SK-N-SH (cell line): ENCODE measurements around the gene NOC2L. TPM values are rescaled to one million over a fixed set of nuclear protein-coding genes. Genes with fewer than 3 reads are reported as not detected.
A peak's percentile ranks its signal among the peaks of the same experiment; 100 is the strongest.

Experiments used
- CTCF ChIA-PET: fragments of 300-600, 350-600 bp; formaldehyde crosslinking; extraction: SDS; loops from one replicate; lab custom pipeline; 2021; lab: Yijun Ruan, JAX
- POLR2A ChIA-PET: fragments of 350-600 bp; sonication (Branson Sonifier 250); formaldehyde crosslinking; extraction: SDS; loops from one replicate; lab custom pipeline; 2020; ENCODE audit warnings: antibody characterized with exemption, inconsistent platforms; lab: Yijun Ruan, JAX
- DNase-seq: peaks from one replicate; pipeline ENCODE4 v3.0.0; 2012
- H2AFZ ChIP-seq: fragments of 200-600 bp; sonication (generic); 2 replicates; pipeline ENCODE4 v1.8.1; 2016; ENCODE audit warnings: antibody characterized with exemption, mild to moderate bottlenecking, low read depth
- H3F3A ChIP-seq: fragments of 200-600 bp; sonication (generic); replicated peaks from 2 replicates; pipeline ENCODE3; 2016; ENCODE audit warnings: antibody characterized with exemption, mild to moderate bottlenecking; ENCODE audit not compliant: insufficient read depth
- H3K27ac ChIP-seq, 2 experiments: fragments of 200-500 bp in 1 of 2; fragments of 200-600 bp in 1 of 2; sonication (Bioruptor generic) in 1 of 2; sonication (generic), shearing (Covaris generic) in 1 of 2; 2 replicates each; pipeline versions ENCODE4 v1.5.1 to v1.6.1; 2014 to 2016; ENCODE audit warnings: low read depth in 2 of 2, inconsistent platforms in 1 of 2, low read length in 1 of 2, mild to moderate bottlenecking in 1 of 2, mixed read lengths in 1 of 2
- H3K27me3 ChIP-seq: fragments of 200-600 bp; sonication (generic), shearing (Covaris generic); 2 replicates; pipeline ENCODE4 v1.6.1; 2016; ENCODE audit warnings: mixed run types; ENCODE audit not compliant: insufficient read depth
- H3K36me3 ChIP-seq, 2 experiments: fragments of 200-500 bp in 1 of 2; fragments of 200-600 bp in 1 of 2; sonication (Bioruptor generic) in 1 of 2; sonication (generic) in 1 of 2; replicated peaks in 1 of 2; 2 replicates each; pipeline versions ENCODE3 to v1.5.1; 2014 to 2016; ENCODE audit warnings: low read length in 1 of 2, mild to moderate bottlenecking in 1 of 2; ENCODE audit not compliant: insufficient read depth in 2 of 2, control insufficient read depth in 1 of 2
- H3K4me1 ChIP-seq, 2 experiments: fragments of 200-500 bp in 1 of 2; fragments of 200-600 bp in 1 of 2; sonication (Bioruptor generic) in 1 of 2; sonication (generic), shearing (Covaris generic) in 1 of 2; 2 replicates each; pipeline versions ENCODE4 v1.5.1 to v1.6.1; 2014 to 2016; ENCODE audit warnings: low read depth in 1 of 2, low read length in 1 of 2, mixed run types in 1 of 2; ENCODE audit not compliant: insufficient read depth in 2 of 2, control insufficient read depth in 1 of 2
- H3K4me2 ChIP-seq: fragments of 200-600 bp; sonication (generic), shearing (Covaris generic); 2 replicates; pipeline ENCODE4 v1.6.1; 2017; ENCODE audit warnings: mixed run types
- H3K4me3 ChIP-seq, 2 experiments: fragments of 200-500 bp in 1 of 2; fragments of 200-600 bp in 1 of 2; sonication (Bioruptor generic) in 1 of 2; sonication (generic), shearing (Covaris generic) in 1 of 2; 2 replicates each; pipeline versions ENCODE4 v1.5.1 to v1.8.1; 2014 to 2016; ENCODE audit warnings: low read depth in 2 of 2, inconsistent platforms in 1 of 2, low read length in 1 of 2, mild to moderate bottlenecking in 1 of 2, mixed read lengths in 1 of 2, moderate library complexity in 1 of 2
- H3K79me2 ChIP-seq: fragments of 200-600 bp; sonication (generic); 2 replicates; pipeline ENCODE4 v1.8.1; 2017; ENCODE audit warnings: mild to moderate bottlenecking; ENCODE audit not compliant: insufficient read depth
- H3K9ac ChIP-seq: fragments of 200-600 bp; sonication (generic); 2 replicates; pipeline ENCODE4 v1.6.1; 2017; ENCODE audit warnings: mixed run types
- H3K9me2 ChIP-seq: fragments of 200-600 bp; sonication (generic); 2 replicates; pipeline ENCODE4 v1.6.1; 2017; ENCODE audit warnings: mixed run types
- H3K9me3 ChIP-seq: fragments of 200-600 bp; sonication (generic); 2 replicates; pipeline ENCODE4 v1.6.1; 2017; ENCODE audit warnings: mixed run types, mild to moderate bottlenecking, moderate library complexity
- H4K20me1 ChIP-seq: fragments of 200-600 bp; sonication (generic); 2 replicates; pipeline ENCODE4 v1.6.1; 2017; ENCODE audit warnings: mild to moderate bottlenecking, mixed run types; ENCODE audit not compliant: insufficient read depth
- CHD2 ChIP-seq: fragments of 150-350 bp; IDR thresholded peaks from 2 replicates; pipeline ENCODE4 v1.6.1; 2018; ENCODE audit warnings: low read length; ENCODE audit not compliant: partially characterized antibody
- CTCF ChIP-seq: fragments of 200-600 bp; sonication (generic); IDR thresholded peaks from 2 replicates; pipeline ENCODE4 v1.6.1; 2017; ENCODE audit warnings: antibody characterized with exemption, mild to moderate bottlenecking, moderate library complexity
- EP300 ChIP-seq, 2 experiments: IDR thresholded peaks; 2 replicates each; pipeline versions ENCODE4 v1.4.0 to v1.6.1; 2012; ENCODE audit warnings: borderline replicate concordance in 1 of 2, low read depth in 1 of 2, low read length in 1 of 2
- FOXM1 ChIP-seq: IDR thresholded peaks from 2 replicates; pipeline ENCODE4 v1.4.0; 2012; ENCODE audit warnings: low read depth, mild to moderate bottlenecking
- GABPA ChIP-seq: IDR thresholded peaks from 2 replicates; pipeline ENCODE4 v1.4.0; 2012; ENCODE audit warnings: low read depth, mild to moderate bottlenecking
- GATA2 ChIP-seq: sonication (generic); formaldehyde crosslinking; IDR thresholded peaks from 2 replicates; pipeline ENCODE4 v1.5.0; 2020; ENCODE audit warnings: mild to moderate bottlenecking, missing genetic modification reagents
- MEF2A ChIP-seq: IDR thresholded peaks from 2 replicates; pipeline ENCODE4 v1.4.0; 2012; ENCODE audit warnings: low read depth, borderline replicate concordance
- MXI1 ChIP-seq: IDR thresholded peaks from 2 replicates; pipeline ENCODE4 v1.6.1; 2012; ENCODE audit warnings: mild to moderate bottlenecking, low read depth, low read length, improper control_type of control experiment
- NFIC ChIP-seq: IDR thresholded peaks from 2 replicates; pipeline ENCODE4 v1.4.0; 2012; ENCODE audit warnings: borderline replicate concordance
- PBX3 ChIP-seq: IDR thresholded peaks from 2 replicates; pipeline ENCODE4; 2012
- POLR2AphosphoS5 ChIP-seq: IDR thresholded peaks from 2 replicates; pipeline ENCODE4 v1.6.1; 2012; ENCODE audit warnings: low read depth, low read length
- RCOR1 ChIP-seq: fragments of 150-350 bp; IDR thresholded peaks from 2 replicates; pipeline ENCODE4 v1.6.1; 2017; ENCODE audit warnings: antibody characterized with exemption, low read length
- TAF1 ChIP-seq: IDR thresholded peaks from 2 replicates; pipeline ENCODE4 v1.6.1; 2012; ENCODE audit warnings: low read depth, mild to moderate bottlenecking, low read length, moderate library complexity, borderline replicate concordance
- TCF12 ChIP-seq: IDR thresholded peaks from 2 replicates; pipeline ENCODE4 v1.4.0; 2012
- USF1 ChIP-seq: IDR thresholded peaks from 2 replicates; pipeline ENCODE4 v1.4.0; 2012; ENCODE audit warnings: low read depth, borderline replicate concordance
- WGBS: methylation state at CpG from one replicate; pipeline ENCODE4 v1.1.6; 2017; ENCODE audit warnings: low lambda C conversion rate; 5-methylcytosine and 5-hydroxymethylcytosine counted together
- polyA plus RNA-seq, 3 experiments: library from polyadenylated mRNA; depleted of rRNA; stranded (reverse); fragments of >200 nt; gene quantifications; 2 replicates each; pipeline ENCODE4 v1.2.3, GENCODE V29; 2012

NOC2L gene
- polyA plus RNA-seq, 1 of the 3 experiments (the other 2 are of a cell fraction): 124 TPM

GRCh38 chr1:945688-946556 lies 13.1 kb downstream of the NOC2L start:
- no peak overlapping the region for H3K4me2 ChIP-seq
- CTCF ChIA-PET: interaction anchor here (2.0 kb wide), 1 partner anchor 41 kb away, joined by 9 read pairs; no protein-coding TSS in a partner anchor

GRCh38 chr1:944341-945325 lies 14.4 kb downstream of the NOC2L start:
- Histone ChIP-seq H2AFZ (no peak overlapping the region), H3K9me3 (no peaks in the 10 kb centered on the region), H3K36me3 (peaks cover 0 to 47% of the 10 kb centered on the region in 2 experiments), H3F3A (peaks cover 16% of the 10 kb centered on the region), H3K79me2 (no peaks in the 10 kb centered on the region), H3K4me2 (no peak overlapping the region), H3K27me3 (no peaks in the 10 kb centered on the region), H3K9me2 (no peaks in the 10 kb centered on the region), H3K27ac (peak overlapping the region in 1 of 2 experiments; percentile 86; a peak in 2 of 4 replicates), H3K4me1 (peaks cover 0 to 53% of the 10 kb centered on the region in 2 experiments; a peak in 1 of 4 replicates), H4K20me1 (no peaks in the 10 kb centered on the region), H3K4me3 (no peak overlapping the region), H3K9ac (no peak overlapping the region)
- 0 out of 2 replicates have a peak, but pooled peaks have one; percentile 25 for TF ChIP-seq TCF12
- no peak for TF ChIP-seq GABPA
- no peak for TF ChIP-seq TAF1
- TF ChIP-seq GATA2 (CRISPR knock-in tag): peak; percentile 54; the same call in 1 of the 2 replicates
- peak; percentile 42; the same call in 1 of the 2 replicates for TF ChIP-seq PBX3
- peak; percentile 1 for TF ChIP-seq CHD2
- peak in 1 of 2 experiments; percentile 85; a peak in 2 of 4 replicates for TF ChIP-seq EP300 (IDR thresholded peaks at IDR 0.05; ENCODE audit: borderline replicate concordance in 1 of 2, low read depth in 1 of 2, low read length in 1 of 2)
- TF ChIP-seq MXI1: peak; percentile 92
- TF ChIP-seq USF1: peak; percentile 21; the same call in 1 of the 2 replicates
- peak; percentile 74; the same call in 1 of the 2 replicates for TF ChIP-seq RCOR1
- POLR2A ChIA-PET: interaction anchor here (3.2 kb wide), 1 partner anchor 39 kb away, joined by 13 read pairs; no protein-coding TSS in a partner anchor
- CTCF ChIA-PET: interaction anchor here (0.6 to 8.9 kb wide), 6 partner anchors 14 to 57 kb away, joined by 3 to 125 read pairs (median 4); no protein-coding TSS in a partner anchor
- 72% methylated on average over 14 of the region's 28 CpGs for WGBS
- DNase-seq: peak; percentile 85

More at GRCh38 chr1:945688-946556, 13.1 kb downstream of the NOC2L start:
- Histone ChIP-seq H3K79me2 (no peaks in the 10 kb centered on the region), H3F3A (peaks cover 15% of the 10 kb centered on the region), H3K27ac (peak overlapping the region in 1 of 2 experiments; percentile 86; a peak in 1 of 4 replicates), H3K9me3 (no peaks in the 10 kb centered on the region), H3K27me3 (no peaks in the 10 kb centered on the region), H3K36me3 (peaks cover 0 to 60% of the 10 kb centered on the region in 2 experiments), H2AFZ (no peak overlapping the region), H3K4me1 (peaks cover 0 to 43% of the 10 kb centered on the region in 2 experiments; a peak in 1 of 4 replicates), H4K20me1 (0 out of 2 replicates have a peak, but pooled peaks cover 11% of the 10 kb centered on the region), H3K4me3 (no peak overlapping the region), H3K9me2 (no peaks in the 10 kb centered on the region), H3K9ac (no peak overlapping the region)
- WGBS: 90% methylated on average over 17 of the region's 29 CpGs
- POLR2A ChIA-PET: interaction anchor here (1.0 kb wide), 1 partner anchor 13 kb away, joined by 3 read pairs; the partner anchor contains the start of gene NOC2L
- TF ChIP-seq MEF2A (no peak), POLR2AphosphoS5 (no peak), CTCF (no peak), EP300 (IDR thresholded peaks at IDR 0.05; ENCODE audit: borderline replicate concordance in 1 of 2, low read depth in 1 of 2, low read length in 1 of 2) (no peak), NFIC (no peak), FOXM1 (no peak), GATA2 (CRISPR knock-in tag) (no peak)
- DNase-seq: no peak
